ENCODE results near the gene MCTP1.

MCTP1 gene

GRCh38 chr5:95113489-95113888, 171.4 kb downstream of the MCTP1 start:
- DNase-seq, result no peak

- no peak for DNase-seq
These were observed 173.8 kb downstream of the MCTP1 start for GRCh38 chr5:95111141-95111540.

- DNase-seq, result no peak
These were observed 174.8 kb downstream of the MCTP1 start for GRCh38 chr5:95110118-95110517.

- DNase-seq, result no peak
These were observed 177.8 kb downstream of the MCTP1 start for GRCh38 chr5:95107138-95107537.

- no peak for DNase-seq
These were observed 179.3 kb downstream of the MCTP1 start for GRCh38 chr5:95105638-95106037.

- DNase-seq, result no peak
These were observed 182.2 kb downstream of the MCTP1 start for GRCh38 chr5:95102687-95103086.

- peak; percentile 86 for DNase-seq
These were observed 182.8 kb downstream of the MCTP1 start for GRCh38 chr5:95102080-95102479.

- no peak for DNase-seq
These were observed 184.3 kb downstream of the MCTP1 start for GRCh38 chr5:95100551-95100950.

- DNase-seq, result no peak
These were observed 186.9 kb downstream of the MCTP1 start for GRCh38 chr5:95098012-95098411.

GRCh38 chr5:95093211-95093610, 191.7 kb downstream of the MCTP1 start:
- DNase-seq, result no peak

GRCh38 chr5:95090774-95091173, 194.1 kb downstream of the MCTP1 start:
- no peak for DNase-seq

- DNase-seq, result no peak
These were observed 197.0 kb downstream of the MCTP1 start for GRCh38 chr5:95087816-95088317.

- DNase-seq, result no peak
These were observed 197.7 kb downstream of the MCTP1 start for GRCh38 chr5:95086927-95087815.

- DNase-seq, result no peak
These were observed 200.1 kb downstream of the MCTP1 start for GRCh38 chr5:95084757-95085156.

- DNase-seq, result no peak
These were observed 201.3 kb downstream of the MCTP1 start for GRCh38 chr5:95083606-95084005.

- DNase-seq, result no peak
These were observed 202.9 kb downstream of the MCTP1 start for GRCh38 chr5:95081982-95082381.

GRCh38 chr5:95081500-95081960, 203.4 kb downstream of the MCTP1 start:
- no peak for DNase-seq

- no peak for DNase-seq
These were observed 204.5 kb downstream of the MCTP1 start for GRCh38 chr5:95080441-95080840.

- no peak for DNase-seq
These were observed 204.9 kb downstream of the MCTP1 start for GRCh38 chr5:95080030-95080429.

GRCh38 chr5:95078868-95079267, 206.0 kb downstream of the MCTP1 start:
- DNase-seq, result no peak

- DNase-seq, result no peak
These were observed 208.3 kb downstream of the MCTP1 start for GRCh38 chr5:95076395-95077185.

- DNase-seq, result no peak
These were observed 209.8 kb downstream of the MCTP1 start for GRCh38 chr5:95075111-95075510.

GRCh38 chr5:95072281-95072680, 212.6 kb downstream of the MCTP1 start:
- DNase-seq, result no peak

GRCh38 chr5:95070866-95071265, 214.0 kb downstream of the MCTP1 start:
- DNase-seq, result no peak
